Lung (tissue), 12 donors: ENCODE measurements around the gene PLEK. TPM values are rescaled to one million over a fixed set of nuclear protein-coding genes. Genes with fewer than 3 reads are reported as not detected.

Experiments
- ATAC-seq: fragments of 200-7000 bp; cut with Tn5 transposase; one replicate; pipeline ENCODE4 v1.9.1; 2020; ENCODE audit warnings: moderate number of reproducible peaks; ENCODE audit not compliant: insufficient read depth, low FRiP score
- DNase-seq, 3 donors: peaks; one replicate each; pipeline ENCODE4 v3.0.0-alpha.2; 2013 to 2017
- H3K27ac ChIP-seq, 2 donors: one replicate each; pipeline ENCODE4 v1.5.1; 2013; ENCODE audit warnings: mild to moderate bottlenecking in 2 of 2, moderate library complexity in 2 of 2, control low read depth in 1 of 2, inconsistent platforms in 1 of 2, low read depth in 1 of 2, low read length in 1 of 2
- H3K27me3 ChIP-seq, 3 donors: one replicate each; pipeline ENCODE4 v1.5.1; 2013; ENCODE audit warnings: low read length in 2 of 3; ENCODE audit not compliant: control insufficient read depth in 3 of 3, insufficient read depth in 3 of 3
- H3K36me3 ChIP-seq, 4 donors: one replicate each; pipeline ENCODE4 v1.5.1; 2013; ENCODE audit warnings: low read length in 4 of 4, mild to moderate bottlenecking in 1 of 4, moderate library complexity in 1 of 4; ENCODE audit not compliant: control insufficient read depth in 4 of 4, insufficient read depth in 4 of 4
- H3K4me1 ChIP-seq, 5 donors: one replicate each; pipeline ENCODE4 v1.5.1; 2013; ENCODE audit warnings: low read length in 5 of 5, mild to moderate bottlenecking in 2 of 5, moderate library complexity in 1 of 5; ENCODE audit not compliant: control insufficient read depth in 5 of 5, insufficient read depth in 5 of 5
- H3K4me3 ChIP-seq: one replicate; pipeline ENCODE4 v1.5.1; 2013; ENCODE audit warnings: mild to moderate bottlenecking, control low read depth, moderate library complexity
- H3K9ac ChIP-seq, 2 donors: one replicate each; pipeline ENCODE4 v1.5.1; 2013; ENCODE audit warnings: low read length in 2 of 2, control low read depth in 1 of 2; ENCODE audit not compliant: insufficient read depth in 1 of 2
- H3K9me3 ChIP-seq, 4 donors: one replicate each; pipeline ENCODE4 v1.5.1; 2013; ENCODE audit warnings: low read length in 3 of 4, mild to moderate bottlenecking in 1 of 4, moderate library complexity in 1 of 4; ENCODE audit not compliant: control insufficient read depth in 4 of 4, insufficient read depth in 3 of 4
- WGBS, 2 donors: extraction: QIAGEN DNeasy Blood & Tissue Kit; methylation state at CpG; one replicate each; pipeline ENCODE4 v1.1.7; 2013; 5-methylcytosine and 5-hydroxymethylcytosine counted together
- polyA plus RNA-seq, 2 donors: library from polyadenylated mRNA; stranded (reverse); fragments of 200-250 nt; gene quantifications; one replicate each; pipeline ENCODE4 v1.2.1, GENCODE V29; 2013
- total RNA-seq, 2 donors: library from RNA; depleted of rRNA in 1 of 2; stranded (reverse); fragments of >200 nt in 1 of 2; gene quantifications; one replicate each; pipeline ENCODE4 v1.2.1, GENCODE V29; 2014 to 2021
- TF ChIP-seq, protein P1 (sequence below): IDR thresholded peaks from 2 replicates; pipeline ENCODE4 v1.5.1; 2012; ENCODE audit warnings: mild to moderate bottlenecking; ENCODE audit errors: control extremely low read depth, extremely low read depth
- donor health status: control.
- donor health status: control.
- donor health status: Bipolar disorder and iron deficiency.
- donor health status: healthy.
- donor health status: DM: yes; HTN: yes; CAD: no.

PLEK gene
- total and polyA plus RNA-seq, 4 donors: 8.2 to 181 (median 27.4) TPM

DNA sequence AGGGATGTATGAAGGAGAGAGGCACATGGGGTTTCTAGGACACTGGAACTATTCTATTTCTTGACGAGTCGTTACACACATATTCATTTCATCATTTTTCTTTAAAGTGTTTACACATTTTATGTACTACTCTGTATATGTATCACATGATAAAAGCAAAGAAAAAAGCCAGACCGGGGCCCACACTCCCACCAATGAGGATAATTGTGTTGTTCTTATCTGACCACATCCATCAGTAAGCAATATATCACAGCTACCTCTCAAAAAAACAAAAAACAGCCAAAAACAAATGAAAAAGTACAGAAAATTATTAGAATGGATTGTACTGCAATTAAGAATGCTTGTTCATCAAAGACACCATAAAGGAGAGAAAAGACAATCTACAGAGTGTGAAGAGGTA lies 31.2 kb upstream of the PLEK start:
- H3K27me3 ChIP-seq: no peaks in the 10 kb centered on the region
- no peaks in the 10 kb centered on the region for H3K4me1 ChIP-seq
- H3K9ac ChIP-seq: no peak overlapping the region
- no peak overlapping the region for H3K4me3 ChIP-seq
- WGBS, 2 donors: 66 to 77% methylated on average over 3 of the region's 3 CpGs
- TF ChIP-seq, protein P1, sequence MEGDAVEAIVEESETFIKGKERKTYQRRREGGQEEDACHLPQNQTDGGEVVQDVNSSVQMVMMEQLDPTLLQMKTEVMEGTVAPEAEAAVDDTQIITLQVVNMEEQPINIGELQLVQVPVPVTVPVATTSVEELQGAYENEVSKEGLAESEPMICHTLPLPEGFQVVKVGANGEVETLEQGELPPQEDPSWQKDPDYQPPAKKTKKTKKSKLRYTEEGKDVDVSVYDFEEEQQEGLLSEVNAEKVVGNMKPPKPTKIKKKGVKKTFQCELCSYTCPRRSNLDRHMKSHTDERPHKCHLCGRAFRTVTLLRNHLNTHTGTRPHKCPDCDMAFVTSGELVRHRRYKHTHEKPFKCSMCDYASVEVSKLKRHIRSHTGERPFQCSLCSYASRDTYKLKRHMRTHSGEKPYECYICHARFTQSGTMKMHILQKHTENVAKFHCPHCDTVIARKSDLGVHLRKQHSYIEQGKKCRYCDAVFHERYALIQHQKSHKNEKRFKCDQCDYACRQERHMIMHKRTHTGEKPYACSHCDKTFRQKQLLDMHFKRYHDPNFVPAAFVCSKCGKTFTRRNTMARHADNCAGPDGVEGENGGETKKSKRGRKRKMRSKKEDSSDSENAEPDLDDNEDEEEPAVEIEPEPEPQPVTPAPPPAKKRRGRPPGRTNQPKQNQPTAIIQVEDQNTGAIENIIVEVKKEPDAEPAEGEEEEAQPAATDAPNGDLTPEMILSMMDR: no peak
- no peak for DNase-seq
- ATAC-seq: no peak
- peaks cover 0 to 2% (median 0%) of the 10 kb centered on the region in 4 donors for H3K9me3 ChIP-seq
- H3K36me3 ChIP-seq: no peaks in the 10 kb centered on the region
- H3K27ac ChIP-seq: no peak overlapping the region

DNA sequence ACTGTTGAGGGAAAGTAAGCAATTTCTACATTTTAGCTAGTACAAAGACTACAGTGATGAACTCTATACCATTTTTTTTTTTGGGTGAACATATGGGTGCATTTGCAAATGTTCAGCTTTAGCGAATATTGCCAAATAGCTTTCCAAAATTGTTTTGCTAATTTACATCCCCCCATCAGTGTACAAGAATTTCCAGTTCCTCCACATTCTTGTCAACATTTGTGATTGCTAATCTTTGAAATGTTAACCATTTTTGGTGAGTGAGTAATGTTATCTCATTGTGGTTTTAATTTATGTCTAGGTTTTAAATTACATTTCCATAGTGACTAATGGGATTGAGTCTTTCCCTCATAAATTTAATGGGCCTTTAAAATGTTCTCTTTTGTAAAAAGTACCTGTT lies 28.9 kb upstream of the PLEK start:
- no peaks in the 10 kb centered on the region for H3K36me3 ChIP-seq
- no peaks in the 10 kb centered on the region for H3K4me1 ChIP-seq
- H3K9me3 ChIP-seq: no peaks in the 10 kb centered on the region
- H3K9ac ChIP-seq: no peak overlapping the region
- TF ChIP-seq, protein P1: no peak
- WGBS, 2 donors: 84 to 87% methylated on average over 1 of the region's 1 CpG
- ATAC-seq: no peak
- no peak for DNase-seq
- peaks cover 0 to 3% (median 0%) of the 10 kb centered on the region in 3 donors for H3K27me3 ChIP-seq
- H3K27ac ChIP-seq: no peak overlapping the region
- no peak overlapping the region for H3K4me3 ChIP-seq

DNA sequence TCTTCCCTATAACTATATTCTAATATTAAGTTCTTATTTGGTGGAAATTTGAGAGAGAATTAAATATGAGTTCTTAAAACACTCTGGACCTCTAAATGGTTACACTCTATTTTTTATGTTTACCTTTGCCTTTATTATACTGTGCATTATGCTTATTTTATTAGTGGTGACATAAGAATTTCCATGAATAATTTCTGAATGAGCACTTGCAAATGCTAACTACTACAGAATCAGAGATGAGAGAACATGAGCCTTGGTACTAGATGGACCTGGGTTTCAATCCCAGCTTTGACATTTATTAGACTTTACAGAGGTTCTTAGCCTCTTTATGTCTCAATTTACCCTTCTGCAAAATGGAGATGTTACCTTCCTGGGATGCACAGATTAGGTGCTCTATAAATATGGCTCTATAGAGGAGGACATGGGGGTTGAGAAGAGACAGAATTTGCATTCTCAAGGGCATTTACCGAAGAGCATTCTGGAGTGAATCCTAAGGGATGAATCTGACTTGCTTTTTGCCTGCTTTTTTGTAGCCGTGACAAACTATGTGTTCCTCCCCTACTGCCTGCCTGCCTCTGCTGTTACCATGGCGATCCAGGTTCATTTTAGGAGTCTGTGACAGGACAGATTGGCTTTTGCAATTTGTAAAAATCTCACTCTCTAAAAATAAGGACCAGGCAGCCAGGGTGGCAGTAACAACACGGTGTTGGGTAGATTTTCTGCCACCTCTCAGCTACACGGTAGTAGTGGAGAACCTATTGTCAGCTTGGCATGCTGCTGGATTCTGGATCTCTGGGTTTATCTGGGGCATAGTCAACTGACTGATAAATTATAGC lies 24.6 kb upstream of the PLEK start:
- ATAC-seq (no peak), DNase-seq (no peak)
- no peaks in the 10 kb centered on the region for H3K36me3 ChIP-seq
- 67 to 79% methylated on average over 5 of the region's 5 CpGs for WGBS, 2 donors
- TF ChIP-seq, protein P1: no peak
- H3K27me3 ChIP-seq: peaks cover 0 to 6% (median 3%) of the 10 kb centered on the region in 3 donors
- no peaks in the 10 kb centered on the region for H3K9me3 ChIP-seq
- no peak overlapping the region for H3K27ac ChIP-seq
- no peaks in the 10 kb centered on the region for H3K4me1 ChIP-seq
- H3K4me3 ChIP-seq: no peak overlapping the region
- H3K9ac ChIP-seq: no peak overlapping the region

DNA sequence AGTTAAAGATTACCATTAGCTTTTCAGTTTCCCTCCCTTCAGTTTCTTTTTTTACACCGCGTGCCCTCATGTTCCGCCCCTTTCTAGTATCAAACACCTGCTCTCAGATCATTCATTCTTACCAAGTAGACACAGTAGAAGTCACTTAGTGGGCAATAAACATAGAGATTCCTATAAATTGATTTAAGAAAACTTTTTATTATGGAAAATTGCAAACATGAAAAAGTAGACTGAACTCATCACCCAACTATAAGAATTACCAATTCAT lies 24.1 kb upstream of the PLEK start:
- Histone ChIP-seq H3K27me3 (peaks cover 0 to 6% (median 3%) of the 10 kb centered on the region in 3 donors), H3K27ac (no peak overlapping the region), H3K4me1 (no peaks in the 10 kb centered on the region), H3K9ac (no peak overlapping the region), H3K4me3 (no peak overlapping the region), H3K9me3 (no peaks in the 10 kb centered on the region), H3K36me3 (no peaks in the 10 kb centered on the region)
- TF ChIP-seq, protein P1: no peak
- DNase-seq (no peak), ATAC-seq (no peak)
- WGBS, 2 donors: 95 to 97% methylated on average over 3 of the region's 3 CpGs
